ENCODE data around the gene TGOLN2. TPM values are rescaled to one million over a fixed set of nuclear protein-coding genes. Genes with fewer than 3 reads are reported as not detected.
A peak's percentile ranks its signal among the peaks of the same experiment; 100 is the strongest.

Gene TGOLN2
- total and polyA plus RNA-seq, 2 of the 13 experiments (the other 11 are each of a cell fraction or from before 2014, with no cell fraction given) = 99.6 to 155 TPM

- TF ChIP-seq TEF (CRISPR knock-in tag; IDR thresholded peaks at IDR 0.05) (no peak), GATAD2A (CRISPR knock-in tag; IDR thresholded peaks at IDR 0.05) (no peak), ARID5B (CRISPR knock-in tag; IDR thresholded peaks at IDR 0.05) (no peak), NCOA2 (CRISPR knock-in tag; IDR thresholded peaks at IDR 0.05) (no peak), NFAT5 (CRISPR knock-in tag; IDR thresholded peaks at IDR 0.05) (no peak), ZFP41 (CRISPR knock-in tag; IDR thresholded peaks at IDR 0.05; ENCODE audit: borderline replicate concordance) (no peak), KIAA2018 (CRISPR knock-in tag; IDR thresholded peaks at IDR 0.05; ENCODE audit: borderline replicate concordance) (no peak), POLR2G (IDR thresholded peaks at IDR 0.05; ENCODE audit: low read depth, low read length) (peak; percentile 43; the same call in 1 of the 2 replicates)
Measured at GRCh38 chr2:85318222-85319074, 9.3 kb downstream of the TGOLN2 start (continued).

All from HepG2 (cell line).